HepG2 (cell line): Measurements from ENCODE around the gene GABRG3.
"Not testable (repeated sequence)": the region's sequence is repeated elsewhere in the genome, so short reads cannot be mapped to it uniquely, and the experiment has no call there.

Source experiments
- CBX2 ChIP-seq, 2 experiments: fragments of 200-600 bp in 1 of 2; sonication (generic); formaldehyde crosslinking in 1 of 2; IDR thresholded peaks; 2 replicates each; pipeline versions ENCODE4 v1.7.0 to v1.8.1; 2018 to 2022; ENCODE audit warnings: low read depth in 2 of 2, low read length in 1 of 2, mild to moderate bottlenecking in 1 of 2, missing genetic modification reagents in 1 of 2
- EZH2 ChIP-seq: conservative IDR thresholded peaks from 2 replicates; pipeline ENCODE4 v1.6.1; 2012; ENCODE audit warnings: mild to moderate bottlenecking, low read depth, low read length, moderate library complexity
- FOXK2 ChIP-seq: fragments of 450-650 bp; IDR thresholded peaks from 2 replicates; pipeline ENCODE4 v1.6.1; 2016
- HMG20A ChIP-seq: IDR thresholded peaks from 2 replicates; pipeline ENCODE4 v1.6.1; 2016; ENCODE audit warnings: borderline replicate concordance
- MTA3 ChIP-seq: sonication (generic); formaldehyde crosslinking; IDR thresholded peaks from 2 replicates; pipeline ENCODE4 v1.4.0; 2020; ENCODE audit warnings: missing genetic modification reagents
- MYC ChIP-seq: sonication (generic); formaldehyde crosslinking; IDR thresholded peaks from 2 replicates; pipeline ENCODE4 v1.9.0; 2021; ENCODE audit warnings: missing genetic modification reagents, borderline replicate concordance
- REST ChIP-seq, 2 experiments: IDR thresholded peaks; 2 replicates each; pipeline ENCODE4 v1.6.1; 2011 to 2012; ENCODE audit warnings: low read length in 2 of 2, borderline replicate concordance in 1 of 2, low read depth in 1 of 2, mild to moderate bottlenecking in 1 of 2, moderate library complexity in 1 of 2
- RFX5 ChIP-seq: IDR thresholded peaks from 2 replicates; pipeline ENCODE4 v1.6.1; 2011; ENCODE audit warnings: low read depth, low read length, improper control_type of control experiment
- SMAD3 ChIP-seq: sonication (generic); formaldehyde crosslinking; IDR thresholded peaks from 2 replicates; pipeline ENCODE4 v1.4.0; 2020; ENCODE audit warnings: missing genetic modification reagents
- ZNF44 ChIP-seq: sonication (generic); formaldehyde crosslinking; IDR thresholded peaks from 2 replicates; pipeline ENCODE4 v1.5.1; 2020; ENCODE audit warnings: mild to moderate bottlenecking, missing genetic modification reagents
- ZNF777 ChIP-seq: sonication (generic); formaldehyde crosslinking; IDR thresholded peaks from 2 replicates; pipeline ENCODE4 v1.4.0; 2020; ENCODE audit warnings: missing genetic modification reagents

- not testable (repeated sequence) for TF ChIP-seq ZNF777; FOXK2; EZH2; HMG20A (CRISPR knock-in tag); SMAD3; MTA3 (CRISPR knock-in tag); CBX2 (IDR thresholded peaks at IDR 0.05; ENCODE audit: low read depth, low read length); CBX2 (CRISPR knock-in tag; IDR thresholded peaks at IDR 0.05; ENCODE audit: low read depth); RFX5; MYC (CRISPR knock-in tag); ZNF44 (CRISPR knock-in tag); REST (IDR thresholded peaks at IDR 0.05; ENCODE audit: borderline replicate concordance in 1 of 2, low read depth in 1 of 2, low read length in 2 of 2)
Measured at GRCh38 chr15:27191515-27191914, 220.5 kb downstream of the GABRG3 start.
